GM10248 (cell line): ENCODE data around the gene PRDX5.

Experiments used
- CTCF ChIA-PET: fragments of 300-600 bp; sonication (Branson Sonifier 250); formaldehyde crosslinking; extraction: SDS; loops from one replicate; lab custom pipeline; 2021; ENCODE audit warnings: antibody characterized with exemption; lab: Yijun Ruan, JAX
- POLR2A ChIA-PET: fragments of 350-650 bp; sonication (Branson Sonifier 250); formaldehyde crosslinking; extraction: SDS; loops from one replicate; lab custom pipeline; 2020; ENCODE audit warnings: antibody characterized with exemption; lab: Yijun Ruan, JAX
- DNase-seq: peaks from one replicate; pipeline ENCODE4 v3.0.0; 2012; ENCODE audit errors: extremely low spot score
- CTCF ChIP-seq: IDR thresholded peaks from 2 replicates; pipeline ENCODE4 v1.5.1; 2012; ENCODE audit warnings: mild to moderate bottlenecking, low read depth; ENCODE audit errors: extremely low read depth, missing control alignments, control extremely low read depth

The PRDX5 gene

GRCh38 chr11:64276653-64277431 is 41.1 kb upstream of the PRDX5 start:
- no peak for TF ChIP-seq CTCF
- no peak for DNase-seq
- POLR2A ChIA-PET = no interaction called here
- CTCF ChIA-PET = interaction anchor here (15.3 kb wide), 1 partner anchor 26 kb away, joined by 164 read pairs; the partner anchor contains the start of genes CATSPERZ and ESRRA

- no peak for DNase-seq
- POLR2A ChIA-PET = no interaction called here
- no peak for TF ChIP-seq CTCF
- CTCF ChIA-PET = interaction anchor here (2.0 to 15.3 kb wide), 2 partner anchors 24 to 29 kb away, joined by 7 to 164 read pairs; partner anchors contain the start of genes CATSPERZ and ESRRA
Measured at GRCh38 chr11:64278576-64279190, 39.2 kb upstream of the PRDX5 start.

- CTCF ChIA-PET = interaction anchor here (5.2 to 14.3 kb wide), 2 partner anchors 10 to 21 kb away, joined by 21 to 186 read pairs; partner anchors contain the start of genes CATSPERZ and ESRRA
- POLR2A ChIA-PET = no interaction called here
- no peak for DNase-seq
- TF ChIP-seq CTCF = no peak
Measured at GRCh38 chr11:64281957-64282770, 35.8 kb upstream of the PRDX5 start.

- no peak for TF ChIP-seq CTCF
- ChIA-PET CTCF (interaction anchor here (0.7 to 14.3 kb wide), 3 partner anchors 11 to 33 kb away, joined by 3 to 186 read pairs (median 21); partner anchors contain the start of genes CATSPERZ and ESRRA), POLR2A (interaction anchor here (2.7 kb wide), 1 partner anchor 11 kb away, joined by 11 read pairs; no protein-coding TSS in a partner anchor)
- no peak for DNase-seq
Measured at GRCh38 chr11:64283092-64283491, 34.8 kb upstream of the PRDX5 start.

- peak; percentile 0 for TF ChIP-seq CTCF
- ChIA-PET CTCF (interaction anchor here (1.2 to 14.3 kb wide), 4 partner anchors 13 to 79 kb away, joined by 3 to 186 read pairs (median 14); partner anchors contain the start of genes CATSPERZ and ESRRA), POLR2A (interaction anchor here (0.8 to 2.7 kb wide), 4 partner anchors 13 to 99 kb away, joined by 3 to 11 read pairs (median 4); partner anchors contain the start of genes NUDT22 and STIP1)
- peak; percentile 99 for DNase-seq
Measured at GRCh38 chr11:64284048-64284961, 33.6 kb upstream of the PRDX5 start, which contains the start of gene BAD. BAD (minus strand) TSS chr11:64284665; CDS start chr11:64284368, 297 bp downstream.
